Cardiac muscle cell (in vitro differentiated cells and primary cell): ENCODE results near the gene WTAP. TPM values are rescaled to one million over a fixed set of nuclear protein-coding genes. Genes with fewer than 3 reads are reported as not detected.
"Not testable (repeated sequence)": the region's sequence is repeated elsewhere in the genome, so short reads cannot be mapped to it uniquely, and the experiment has no call there.

Experiments
- DNase-seq, 2 donors: peaks; one replicate each; pipeline versions ENCODE4 v3.0.0 to v3.0.0-alpha.2; 2010 to 2017; ENCODE audit warnings: low read depth in 1 of 2, low spot score in 1 of 2
- H3K27ac ChIP-seq: fragments of 200-600 bp; sonication (generic); 2 replicates; pipeline ENCODE4 v1.5.1; 2016
- H3K27me3 ChIP-seq: fragments of 200-600 bp; sonication (generic); 2 replicates; pipeline ENCODE4 v1.6.0; 2016; ENCODE audit warnings: control low read depth
- H3K36me3 ChIP-seq: fragments of 200-600 bp; sonication (generic); 2 replicates; pipeline ENCODE4 v1.5.1; 2016; ENCODE audit warnings: control low read depth
- H3K4me1 ChIP-seq: fragments of 200-600 bp; sonication (generic); 2 replicates; pipeline ENCODE4 v1.8.1; 2017; ENCODE audit warnings: low read depth, mild to moderate bottlenecking, mixed run types
- H3K4me3 ChIP-seq: fragments of 200-600 bp; sonication (generic); 2 replicates; pipeline ENCODE4 v1.5.1; 2016; ENCODE audit warnings: mild to moderate bottlenecking
- H3K9me3 ChIP-seq: fragments of 200-600 bp; sonication (generic); 2 replicates; pipeline ENCODE4 v1.5.1; 2017; ENCODE audit warnings: low read depth, mild to moderate bottlenecking, control low read depth
- CTCF ChIP-seq: IDR thresholded peaks from 2 replicates; pipeline ENCODE4 v1.5.1; 2012; ENCODE audit warnings: low read depth, mild to moderate bottlenecking, low read length
- polyA plus RNA-seq: library from polyadenylated mRNA; unstranded; fragments of >200 nt; fragmentation: Nextera tagmentation; extraction: Ambion mirVana; gene quantifications from 2 replicates; pipeline ENCODE4 v1.2.1, GENCODE V29; 2016
- total RNA-seq: library from RNA; depleted of rRNA; stranded (reverse); fragments of >200 nt; gene quantifications from 2 replicates; pipeline ENCODE4 v1.2.3, GENCODE V29; 2016

The WTAP gene
- total and polyA plus RNA-seq, 2 experiments from 2014 or later, result 64.2 to 70.9 TPM

- Histone ChIP-seq H3K4me3 (no peak overlapping the region), H3K36me3 (no peaks in the 10 kb centered on the region), H3K27ac (no peak overlapping the region), H3K4me1 (peaks cover 4% of the 10 kb centered on the region), H3K9me3 (no peaks in the 10 kb centered on the region), H3K27me3 (no peaks in the 10 kb centered on the region)
- no peak for DNase-seq
- no peak for TF ChIP-seq CTCF
Measured at GRCh38 chr6:159723259-159723658, 4.0 kb upstream of the WTAP start.

DNA sequence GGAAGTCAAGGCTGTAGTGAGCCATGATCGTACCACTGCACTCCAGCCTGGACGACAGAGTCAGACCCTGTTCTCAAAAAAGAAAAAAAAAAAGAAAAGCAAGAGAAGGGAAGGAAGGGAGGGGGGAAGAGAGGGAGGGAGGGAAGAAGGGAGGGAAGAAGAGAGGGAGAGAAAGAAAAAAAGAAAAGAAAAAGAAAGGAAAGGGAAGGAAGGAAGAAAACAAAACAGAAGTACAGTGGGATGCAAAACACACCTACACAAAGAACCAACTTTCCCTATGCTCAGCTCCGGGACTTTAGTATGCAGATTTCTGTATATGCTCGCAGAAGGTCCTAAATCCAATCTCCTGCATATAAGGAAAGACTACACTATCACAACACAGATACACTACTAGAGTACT lies 2.5 kb upstream of the WTAP start:
- Histone ChIP-seq H3K9me3 (no peaks in the 10 kb centered on the region), H3K4me3 (no peak overlapping the region), H3K27ac (no peak overlapping the region), H3K4me1 (peaks cover 15% of the 10 kb centered on the region), H3K36me3 (no peaks in the 10 kb centered on the region), H3K27me3 (no peaks in the 10 kb centered on the region)
- DNase-seq, result no peak
- TF ChIP-seq CTCF, result no peak

GRCh38 chr6:159725208-159725607 lies 2.1 kb upstream of the WTAP start:
- H3K4me1 ChIP-seq, result peaks cover 20% of the 10 kb centered on the region
- not testable (repeated sequence) for H3K27me3 ChIP-seq, H3K9me3 ChIP-seq, DNase-seq, H3K4me3 ChIP-seq, H3K36me3 ChIP-seq, H3K27ac ChIP-seq

DNA sequence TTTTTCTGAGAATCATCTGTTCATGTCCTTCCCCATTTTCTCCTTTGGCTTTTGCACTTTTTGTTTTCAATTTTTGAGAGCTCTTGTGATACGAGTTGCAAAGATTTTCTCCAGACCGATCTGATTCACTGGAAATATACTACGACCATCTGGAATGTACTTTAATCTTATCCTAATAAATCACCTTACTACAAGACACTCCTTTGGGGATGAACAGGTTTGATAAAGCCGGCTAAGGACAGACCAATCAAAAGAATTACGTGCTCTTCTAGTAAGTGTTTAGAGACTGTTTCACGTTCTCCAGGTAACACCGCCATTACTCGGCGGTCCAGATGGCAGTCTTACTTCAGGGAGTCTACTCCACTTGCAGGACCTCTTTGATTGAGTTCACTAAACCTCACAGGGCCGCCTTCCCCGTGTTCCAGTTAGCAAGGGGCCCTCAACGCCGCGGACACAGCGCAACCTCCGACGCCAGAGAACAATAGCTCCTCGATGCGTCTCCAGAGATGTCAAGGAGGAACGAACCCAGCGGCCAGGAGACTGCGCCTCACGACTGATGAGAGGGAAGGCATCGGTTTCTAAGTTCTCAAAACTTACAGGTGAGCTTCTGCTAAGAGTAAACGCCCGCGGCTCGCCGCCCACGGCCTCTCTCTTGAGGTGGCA lies 920 bp upstream of the WTAP start:
- Histone ChIP-seq H3K9me3 (no peaks in the 10 kb centered on the region), H3K4me1 (peaks cover 26% of the 10 kb centered on the region), H3K27me3 (no peaks in the 10 kb centered on the region), H3K36me3 (no peaks in the 10 kb centered on the region), H3K4me3 (peak overlapping the region; percentile 69), H3K27ac (peak overlapping the region; percentile 100)
- no peak for TF ChIP-seq CTCF
- no peak for DNase-seq

- Histone ChIP-seq H3K27ac (peak overlapping the region; percentile 100), H3K9me3 (no peaks in the 10 kb centered on the region)
Measured at GRCh38 chr6:159727717-159728445, 575 bp downstream of the WTAP start.

More at GRCh38 chr6:159727717-159728445, 575 bp downstream of the WTAP start:
- Histone ChIP-seq H3K4me1 (peaks cover 26% of the 10 kb centered on the region), H3K4me3 (peak overlapping the region; percentile 69), H3K36me3 (no peaks in the 10 kb centered on the region), H3K27me3 (no peaks in the 10 kb centered on the region)
- no peak for TF ChIP-seq CTCF
- DNase-seq, result peak; percentile 33 to 61
